ENCODE measurements around the gene MAPRE2. TPM values are rescaled to one million over a fixed set of nuclear protein-coding genes. Genes with fewer than 3 reads are reported as not detected.

Gene MAPRE2
- total and polyA plus RNA-seq, 2 experiments from 2014 or later, result 11.2 to 16.1 TPM

DNA sequence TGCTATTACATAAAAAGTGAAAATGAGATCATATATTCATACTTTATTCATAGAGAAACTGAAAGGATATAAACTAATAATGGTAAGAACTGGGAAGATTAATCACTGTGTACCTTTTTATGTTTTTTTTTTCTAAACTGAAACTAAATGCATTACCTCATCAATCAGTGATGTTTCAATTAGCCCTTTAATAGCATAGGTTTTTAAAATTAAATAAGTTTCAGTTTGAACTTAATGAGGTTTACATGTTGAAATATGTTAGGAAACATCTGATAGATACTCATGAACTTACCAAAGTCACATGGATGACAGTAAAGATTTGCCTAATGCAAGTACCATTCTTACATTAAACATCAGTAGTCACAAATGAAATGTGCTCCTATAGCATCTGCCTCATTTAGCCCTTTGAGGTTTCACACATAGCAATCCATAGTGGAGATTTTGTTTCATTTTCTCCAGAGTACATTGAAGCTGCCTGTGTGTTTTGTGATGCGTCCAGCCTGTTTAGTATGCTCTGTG is 8.9 kb downstream of the MAPRE2 start:
- Histone ChIP-seq H3K4me3 (no peak overlapping the region), H2AFZ (0 out of 2 replicates have a peak overlapping the region, but pooled peaks have one; percentile 10), H3F3A (ENCODE audit: insufficient read depth) (no peaks in the 10 kb centered on the region), H3K9me3 (ENCODE audit: low read depth) (no peaks in the 10 kb centered on the region), H3K27ac (no peak overlapping the region), H3K36me3 (ENCODE audit: low read depth) (no peaks in the 10 kb centered on the region), H3K4me2 (ENCODE audit: unreplicated experiment) (no peak overlapping the region), H3K79me2 (ENCODE audit: insufficient read depth) (peaks cover 42% of the 10 kb centered on the region; the same call in 1 of the 2 replicates), H3K9me2 (ENCODE audit: insufficient read depth) (no peaks in the 10 kb centered on the region), H3K9ac (no peak overlapping the region), H4K20me1 (ENCODE audit: insufficient read depth) (no peaks in the 10 kb centered on the region), H3K4me1 (ENCODE audit: insufficient read depth) (peaks cover 7% of the 10 kb centered on the region; the same call in 1 of the 2 replicates), H3K27me3 (replicated peaks; ENCODE audit: insufficient read depth) (no peaks in the 10 kb centered on the region)
- DNase-seq, result no peak
- in situ Hi-C loops (cut with MboI), result no loop called here
- TF ChIP-seq EZH2phosphoT487 (IDR thresholded peaks at IDR 0.05; ENCODE audit: insufficient read depth, low read depth), result no peak
- no peak for TF ChIP-seq EZH2 (IDR thresholded peaks at IDR 0.05; ENCODE audit: insufficient read depth, poor library complexity, severe bottlenecking)
- 95 to 100% methylated on average over 1 of the region's 1 CpG for WGBS, 2 experiments (ENCODE audit: low coverage in 1 of 2, low lambda C conversion rate in 2 of 2, missing lambda C conversion rate in 2 of 2)

DNA sequence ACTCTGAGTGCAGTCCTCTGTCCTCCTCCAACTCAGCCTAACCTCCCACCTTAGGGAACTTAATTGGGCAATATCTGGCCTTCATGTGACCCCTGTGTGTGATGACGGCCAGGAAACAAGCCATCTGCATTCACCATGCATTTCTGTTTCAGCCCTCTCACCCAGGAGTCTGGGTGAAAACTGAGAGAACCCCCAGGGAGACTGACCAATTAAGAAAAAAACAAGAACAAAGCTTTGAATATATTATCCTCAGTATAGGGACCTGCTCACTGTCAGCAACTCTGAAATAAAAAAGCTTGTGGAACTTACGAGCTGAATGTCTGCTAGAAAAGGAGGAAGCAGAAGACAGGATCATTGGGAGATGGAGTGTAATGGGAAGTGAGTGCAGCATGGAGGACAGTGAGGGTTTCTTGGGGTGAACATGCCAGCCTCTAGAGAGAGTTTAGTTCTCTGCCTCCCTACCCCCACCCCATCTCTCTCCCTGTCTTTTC is 9.5 kb downstream of the MAPRE2 start:
- no peaks in the 10 kb centered on the region for H3F3A ChIP-seq (ENCODE audit: insufficient read depth)
- H3K9me2 ChIP-seq (ENCODE audit: insufficient read depth), result no peaks in the 10 kb centered on the region
- no peak overlapping the region for H3K9ac ChIP-seq
- peaks cover 41% of the 10 kb centered on the region; the same call in 1 of the 2 replicates for H3K79me2 ChIP-seq (ENCODE audit: insufficient read depth)
- 0 out of 2 replicates have a peak, but pooled peaks cover under 1% of the 10 kb centered on the region for H3K4me1 ChIP-seq (ENCODE audit: insufficient read depth)
- TF ChIP-seq EZH2 (IDR thresholded peaks at IDR 0.05; ENCODE audit: insufficient read depth, poor library complexity, severe bottlenecking) (no peak), EZH2phosphoT487 (IDR thresholded peaks at IDR 0.05; ENCODE audit: insufficient read depth, low read depth) (no peak)
- no peak overlapping the region for H2AFZ ChIP-seq
- WGBS, 2 experiments (ENCODE audit: low coverage in 1 of 2, low lambda C conversion rate in 2 of 2, missing lambda C conversion rate in 2 of 2), result 73 to 87% methylated on average over 2 of the region's 2 CpGs
- H3K27me3 ChIP-seq (replicated peaks; ENCODE audit: insufficient read depth), result no peaks in the 10 kb centered on the region
- H3K4me3 ChIP-seq, result no peak overlapping the region
- H3K9me3 ChIP-seq (ENCODE audit: low read depth), result no peaks in the 10 kb centered on the region
- no peak overlapping the region for H3K4me2 ChIP-seq (ENCODE audit: unreplicated experiment)
- in situ Hi-C loops (cut with MboI), result no loop called here
- H3K27ac ChIP-seq, result no peak overlapping the region
- H4K20me1 ChIP-seq (ENCODE audit: insufficient read depth), result no peaks in the 10 kb centered on the region
- DNase-seq, result no peak
- H3K36me3 ChIP-seq (ENCODE audit: low read depth), result no peaks in the 10 kb centered on the region

DNA sequence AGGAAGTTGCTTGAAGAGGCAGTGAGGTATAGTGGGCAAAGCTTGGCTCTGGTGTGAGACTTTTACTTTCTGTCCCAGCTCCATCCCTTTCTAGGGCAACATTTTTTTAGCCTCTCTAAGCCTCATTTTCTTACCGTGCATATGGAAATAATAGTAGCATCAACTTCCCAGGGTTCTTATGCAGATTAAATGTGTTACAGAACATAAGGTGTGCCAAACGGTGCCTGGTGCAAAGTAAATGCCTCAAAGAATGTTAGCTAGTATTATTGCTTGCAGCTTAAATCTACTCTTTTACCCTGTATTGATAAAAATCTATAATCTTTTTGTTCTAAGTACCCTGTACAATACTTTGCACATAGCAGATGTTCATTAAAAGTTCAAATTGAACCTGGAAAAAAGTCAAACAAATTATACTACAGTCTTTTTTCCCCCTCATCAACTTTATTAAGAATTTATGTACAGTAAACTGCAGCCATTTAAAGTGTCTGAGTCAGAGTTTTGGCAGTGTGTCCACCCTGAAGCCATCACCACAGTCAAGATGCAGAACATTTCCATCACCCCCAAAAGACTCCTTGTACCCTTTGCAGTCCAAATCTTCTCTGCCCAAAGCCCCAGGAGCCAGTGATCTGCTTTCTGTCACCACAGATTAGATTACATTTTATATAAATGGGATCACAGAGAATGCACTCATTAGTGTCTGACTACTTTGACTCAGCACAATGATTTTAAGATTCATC is 10.6 kb downstream of the MAPRE2 start:
- 56 to 65% methylated on average over 2 of the region's 2 CpGs for WGBS, 2 experiments (ENCODE audit: low coverage in 1 of 2, low lambda C conversion rate in 2 of 2, missing lambda C conversion rate in 2 of 2)
- Histone ChIP-seq H3K9me3 (ENCODE audit: low read depth) (no peaks in the 10 kb centered on the region), H3K4me2 (ENCODE audit: unreplicated experiment) (no peak overlapping the region), H3K9me2 (ENCODE audit: insufficient read depth) (no peaks in the 10 kb centered on the region), H3K4me3 (no peak overlapping the region), H3F3A (ENCODE audit: insufficient read depth) (no peaks in the 10 kb centered on the region), H3K27ac (no peak overlapping the region), H3K4me1 (ENCODE audit: insufficient read depth) (no peaks in the 10 kb centered on the region), H3K9ac (no peak overlapping the region), H3K79me2 (ENCODE audit: insufficient read depth) (peaks cover 31% of the 10 kb centered on the region; the same call in 1 of the 2 replicates), H4K20me1 (ENCODE audit: insufficient read depth) (no peaks in the 10 kb centered on the region), H2AFZ (no peak overlapping the region), H3K27me3 (replicated peaks; ENCODE audit: insufficient read depth) (no peaks in the 10 kb centered on the region), H3K36me3 (ENCODE audit: low read depth) (no peaks in the 10 kb centered on the region)
- TF ChIP-seq EZH2phosphoT487 (IDR thresholded peaks at IDR 0.05; ENCODE audit: insufficient read depth, low read depth) (no peak), EZH2 (IDR thresholded peaks at IDR 0.05; ENCODE audit: insufficient read depth, poor library complexity, severe bottlenecking) (no peak)
- peak; percentile 39 for DNase-seq
- in situ Hi-C loops (cut with MboI), result no loop called here

DNA sequence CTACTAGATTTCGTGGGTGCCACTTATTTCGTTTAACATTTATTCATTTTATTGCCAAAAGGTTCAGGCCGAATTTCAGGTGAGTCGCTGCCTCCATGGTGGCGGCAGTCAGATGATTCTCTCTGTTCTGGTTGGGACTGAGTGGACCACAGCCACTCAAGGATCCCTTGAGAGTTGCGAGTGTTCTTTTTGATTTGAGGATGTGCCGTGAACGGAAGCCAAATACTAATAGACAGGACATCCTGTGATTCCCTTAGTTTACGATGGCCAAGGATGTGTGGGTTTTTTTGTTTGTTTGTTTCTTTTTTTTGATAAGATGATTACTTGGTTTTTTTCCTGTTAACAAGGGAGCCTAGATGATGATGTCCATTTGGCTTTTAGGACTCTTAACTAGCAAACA is 13.2 kb downstream of the MAPRE2 start:
- TF ChIP-seq EZH2 (IDR thresholded peaks at IDR 0.05; ENCODE audit: insufficient read depth, poor library complexity, severe bottlenecking), result no peak
- no peak for TF ChIP-seq EZH2phosphoT487 (IDR thresholded peaks at IDR 0.05; ENCODE audit: insufficient read depth, low read depth)
- Histone ChIP-seq H3K9me2 (ENCODE audit: insufficient read depth) (no peaks in the 10 kb centered on the region), H3F3A (ENCODE audit: insufficient read depth) (no peaks in the 10 kb centered on the region), H3K9ac (no peak overlapping the region), H3K79me2 (ENCODE audit: insufficient read depth) (peaks cover 17% of the 10 kb centered on the region; the same call in 1 of the 2 replicates), H3K36me3 (ENCODE audit: low read depth) (no peaks in the 10 kb centered on the region), H4K20me1 (ENCODE audit: insufficient read depth) (no peaks in the 10 kb centered on the region), H3K4me3 (no peak overlapping the region), H3K27me3 (replicated peaks; ENCODE audit: insufficient read depth) (no peaks in the 10 kb centered on the region), H3K4me2 (ENCODE audit: unreplicated experiment) (no peak overlapping the region), H2AFZ (no peak overlapping the region), H3K4me1 (ENCODE audit: insufficient read depth) (no peaks in the 10 kb centered on the region), H3K27ac (no peak overlapping the region), H3K9me3 (ENCODE audit: low read depth) (no peaks in the 10 kb centered on the region)
- no peak for DNase-seq
- in situ Hi-C loops (cut with MboI), result no loop called here
- 96 to 97% methylated on average over 9 of the region's 9 CpGs for WGBS, 2 experiments (ENCODE audit: low coverage in 1 of 2, low lambda C conversion rate in 2 of 2, missing lambda C conversion rate in 2 of 2)
